K562 (cell line): ENCODE results near the gene GPR142. TPM values are rescaled to one million over a fixed set of nuclear protein-coding genes. Genes with fewer than 3 reads are reported as not detected.

Source experiments
- ARID1B ChIP-seq: fragments of 450-650 bp; IDR thresholded peaks from 2 replicates; pipeline ENCODE4 v1.6.1; 2016; ENCODE audit warnings: antibody characterized with exemption, mild to moderate bottlenecking, inconsistent platforms
- BCOR ChIP-seq: fragments of 450-650 bp; IDR thresholded peaks from 2 replicates; pipeline ENCODE4 v1.6.1; 2016
- EGR1 ChIP-seq: fragments of 450-650 bp; conservative IDR thresholded peaks from 2 replicates; pipeline ENCODE4 v1.6.1; 2017; ENCODE audit warnings: mild to moderate bottlenecking
- HNRNPL ChIP-seq: fragments of 200-400 bp; formaldehyde crosslinking; IDR thresholded peaks from 2 replicates; pipeline ENCODE4 v1.6.1; 2017; ENCODE audit warnings: low read depth, mild to moderate bottlenecking, low read length
- PHTF2 ChIP-seq: fragments of 250-450 bp; sonication (Bioruptor Pico); IDR thresholded peaks from 2 replicates; pipeline ENCODE4 v1.5.0; 2021; ENCODE audit warnings: mild to moderate bottlenecking
- RBM34 ChIP-seq: fragments of 200-400 bp; formaldehyde crosslinking; IDR thresholded peaks from 2 replicates; pipeline ENCODE4 v1.6.1; 2018; ENCODE audit warnings: low read length, borderline replicate concordance; ENCODE audit not compliant: insufficient read depth
- SNIP1 ChIP-seq: fragments of 450-650 bp; IDR thresholded peaks from 2 replicates; pipeline ENCODE4 v1.7.1; 2017; ENCODE audit warnings: low read depth, mild to moderate bottlenecking
- TBP ChIP-seq: optimal IDR thresholded peaks from 2 replicates; pipeline ENCODE3; 2011; ENCODE audit warnings: low read depth, low read length, improper control_type of control experiment
- TRIM28 ChIP-seq: fragments of 450-650 bp; IDR thresholded peaks from 2 replicates; pipeline ENCODE4 v1.6.1; 2017
- YBX1 ChIP-seq: fragments of 450-650 bp; IDR thresholded peaks from 2 replicates; pipeline ENCODE4 v1.7.1; 2016; ENCODE audit warnings: mild to moderate bottlenecking
- ZNF551 ChIP-seq: fragments of 250-450 bp; sonication (Bioruptor Pico); IDR thresholded peaks from 2 replicates; pipeline ENCODE4 v1.5.0; 2021; ENCODE audit warnings: mild to moderate bottlenecking, moderate library complexity
- polyA plus RNA-seq, 8 experiments: library from polyadenylated mRNA; depleted of rRNA in 4 of 8; stranded (reverse) in 5 of 8; unstranded in 3 of 8; fragments of >200 nt; fragmentation: Nextera tagmentation in 2 of 8; fragmentation: Illumina TruSeq in 1 of 8; extraction: Ambion mirVana in 2 of 8; extraction: Trizol in 1 of 8; gene quantifications; 2 replicates each; pipeline versions ENCODE4 v1.2.1 to v1.2.3, GENCODE V29; 2011 to 2014; ENCODE audit warnings: inconsistent platforms in 1 of 8, missing spikeins in 1 of 8
- total RNA-seq, 7 experiments: library from RNA; depleted of rRNA in 6 of 7; stranded (reverse); fragments of >200 nt in 6 of 7; fragmentation: Illumina TruSeq in 2 of 7; extraction: Trizol in 2 of 7; gene quantifications; 2 replicates each; pipeline versions ENCODE4 v1.2.1 to v1.2.3, GENCODE V29; 2011 to 2021; ENCODE audit warnings: low replicate concordance in 1 of 7
- TF ChIP-seq, protein P1 (sequence below): sonication (generic); formaldehyde crosslinking; IDR thresholded peaks from 2 replicates; pipeline ENCODE4 v1.8.0; 2023; ENCODE audit warnings: missing genetic modification reagents, mild to moderate bottlenecking, borderline replicate concordance
- TF ChIP-seq, protein P2 (sequence below): sonication (generic); formaldehyde crosslinking; IDR thresholded peaks from 2 replicates; pipeline ENCODE4 v1.8.1; 2023; ENCODE audit warnings: missing genetic modification reagents, mild to moderate bottlenecking, borderline replicate concordance

GPR142 gene
- total and polyA plus RNA-seq, 9 of the 15 experiments (the other 6 are each of a cell fraction or from before 2014, with no cell fraction given) = not detected

DNA sequence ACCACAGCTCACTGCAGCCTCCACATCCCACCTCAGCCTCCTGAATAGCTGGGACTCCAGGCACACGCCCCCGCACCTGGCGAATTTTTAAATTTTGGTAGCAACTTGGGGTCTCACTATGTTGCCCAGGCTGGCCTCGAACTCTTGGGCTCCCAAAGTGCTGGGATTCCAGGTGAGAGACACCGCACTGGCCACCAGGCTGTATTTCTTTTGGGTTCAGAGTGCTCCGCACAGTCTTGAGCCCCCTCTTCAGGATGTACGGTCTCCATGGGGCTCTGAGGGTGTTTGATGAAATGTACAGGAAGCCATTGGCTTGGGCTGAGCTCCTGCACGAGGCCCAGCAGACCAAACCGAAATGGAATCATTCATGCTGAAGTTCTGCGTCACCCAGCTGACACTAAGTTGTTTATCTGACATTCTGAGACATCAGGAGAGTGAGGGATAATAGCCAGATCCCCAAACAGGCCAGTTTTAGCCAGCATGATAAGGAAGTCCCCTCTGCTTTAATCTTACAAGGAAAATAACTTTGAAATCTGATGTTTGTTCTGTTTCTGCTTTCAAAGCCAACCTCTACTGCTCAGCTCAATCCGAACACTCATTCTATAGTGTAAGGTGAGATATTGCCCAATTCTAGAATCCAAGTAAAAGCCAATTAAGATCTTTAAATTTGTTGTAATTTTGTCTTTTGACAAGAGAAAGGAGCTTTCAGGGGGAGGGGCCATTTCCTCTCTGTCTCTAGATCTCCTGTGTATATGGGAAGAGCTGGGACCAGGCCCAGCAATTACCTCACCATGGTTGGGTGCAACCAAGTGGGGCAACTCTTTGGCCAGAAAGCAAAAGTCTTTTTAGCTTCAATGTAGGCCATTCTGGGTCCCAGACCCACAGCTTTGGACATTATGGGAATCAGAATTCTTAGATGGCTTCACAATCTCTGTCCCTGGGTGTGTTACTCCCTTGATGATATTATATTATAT, 23.7 kb downstream of the GPR142 start (continued):
- TF ChIP-seq HNRNPL (no peak), YBX1 (no peak), PHTF2 (no peak), ARID1B (no peak), TRIM28 (no peak), ZNF551 (no peak), RBM34 (no peak), TBP (no peak), BCOR (no peak), SNIP1 (no peak), EGR1 (peak; percentile 17; the same call in 1 of the 2 replicates)
- TF ChIP-seq, protein P1, sequence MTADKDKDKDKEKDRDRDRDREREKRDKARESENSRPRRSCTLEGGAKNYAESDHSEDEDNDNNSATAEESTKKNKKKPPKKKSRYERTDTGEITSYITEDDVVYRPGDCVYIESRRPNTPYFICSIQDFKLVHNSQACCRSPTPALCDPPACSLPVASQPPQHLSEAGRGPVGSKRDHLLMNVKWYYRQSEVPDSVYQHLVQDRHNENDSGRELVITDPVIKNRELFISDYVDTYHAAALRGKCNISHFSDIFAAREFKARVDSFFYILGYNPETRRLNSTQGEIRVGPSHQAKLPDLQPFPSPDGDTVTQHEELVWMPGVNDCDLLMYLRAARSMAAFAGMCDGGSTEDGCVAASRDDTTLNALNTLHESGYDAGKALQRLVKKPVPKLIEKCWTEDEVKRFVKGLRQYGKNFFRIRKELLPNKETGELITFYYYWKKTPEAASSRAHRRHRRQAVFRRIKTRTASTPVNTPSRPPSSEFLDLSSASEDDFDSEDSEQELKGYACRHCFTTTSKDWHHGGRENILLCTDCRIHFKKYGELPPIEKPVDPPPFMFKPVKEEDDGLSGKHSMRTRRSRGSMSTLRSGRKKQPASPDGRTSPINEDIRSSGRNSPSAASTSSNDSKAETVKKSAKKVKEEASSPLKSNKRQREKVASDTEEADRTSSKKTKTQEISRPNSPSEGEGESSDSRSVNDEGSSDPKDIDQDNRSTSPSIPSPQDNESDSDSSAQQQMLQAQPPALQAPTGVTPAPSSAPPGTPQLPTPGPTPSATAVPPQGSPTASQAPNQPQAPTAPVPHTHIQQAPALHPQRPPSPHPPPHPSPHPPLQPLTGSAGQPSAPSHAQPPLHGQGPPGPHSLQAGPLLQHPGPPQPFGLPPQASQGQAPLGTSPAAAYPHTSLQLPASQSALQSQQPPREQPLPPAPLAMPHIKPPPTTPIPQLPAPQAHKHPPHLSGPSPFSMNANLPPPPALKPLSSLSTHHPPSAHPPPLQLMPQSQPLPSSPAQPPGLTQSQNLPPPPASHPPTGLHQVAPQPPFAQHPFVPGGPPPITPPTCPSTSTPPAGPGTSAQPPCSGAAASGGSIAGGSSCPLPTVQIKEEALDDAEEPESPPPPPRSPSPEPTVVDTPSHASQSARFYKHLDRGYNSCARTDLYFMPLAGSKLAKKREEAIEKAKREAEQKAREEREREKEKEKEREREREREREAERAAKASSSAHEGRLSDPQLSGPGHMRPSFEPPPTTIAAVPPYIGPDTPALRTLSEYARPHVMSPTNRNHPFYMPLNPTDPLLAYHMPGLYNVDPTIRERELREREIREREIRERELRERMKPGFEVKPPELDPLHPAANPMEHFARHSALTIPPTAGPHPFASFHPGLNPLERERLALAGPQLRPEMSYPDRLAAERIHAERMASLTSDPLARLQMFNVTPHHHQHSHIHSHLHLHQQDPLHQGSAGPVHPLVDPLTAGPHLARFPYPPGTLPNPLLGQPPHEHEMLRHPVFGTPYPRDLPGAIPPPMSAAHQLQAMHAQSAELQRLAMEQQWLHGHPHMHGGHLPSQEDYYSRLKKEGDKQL (CRISPR knock-in tag) = no peak
- TF ChIP-seq, protein P2, sequence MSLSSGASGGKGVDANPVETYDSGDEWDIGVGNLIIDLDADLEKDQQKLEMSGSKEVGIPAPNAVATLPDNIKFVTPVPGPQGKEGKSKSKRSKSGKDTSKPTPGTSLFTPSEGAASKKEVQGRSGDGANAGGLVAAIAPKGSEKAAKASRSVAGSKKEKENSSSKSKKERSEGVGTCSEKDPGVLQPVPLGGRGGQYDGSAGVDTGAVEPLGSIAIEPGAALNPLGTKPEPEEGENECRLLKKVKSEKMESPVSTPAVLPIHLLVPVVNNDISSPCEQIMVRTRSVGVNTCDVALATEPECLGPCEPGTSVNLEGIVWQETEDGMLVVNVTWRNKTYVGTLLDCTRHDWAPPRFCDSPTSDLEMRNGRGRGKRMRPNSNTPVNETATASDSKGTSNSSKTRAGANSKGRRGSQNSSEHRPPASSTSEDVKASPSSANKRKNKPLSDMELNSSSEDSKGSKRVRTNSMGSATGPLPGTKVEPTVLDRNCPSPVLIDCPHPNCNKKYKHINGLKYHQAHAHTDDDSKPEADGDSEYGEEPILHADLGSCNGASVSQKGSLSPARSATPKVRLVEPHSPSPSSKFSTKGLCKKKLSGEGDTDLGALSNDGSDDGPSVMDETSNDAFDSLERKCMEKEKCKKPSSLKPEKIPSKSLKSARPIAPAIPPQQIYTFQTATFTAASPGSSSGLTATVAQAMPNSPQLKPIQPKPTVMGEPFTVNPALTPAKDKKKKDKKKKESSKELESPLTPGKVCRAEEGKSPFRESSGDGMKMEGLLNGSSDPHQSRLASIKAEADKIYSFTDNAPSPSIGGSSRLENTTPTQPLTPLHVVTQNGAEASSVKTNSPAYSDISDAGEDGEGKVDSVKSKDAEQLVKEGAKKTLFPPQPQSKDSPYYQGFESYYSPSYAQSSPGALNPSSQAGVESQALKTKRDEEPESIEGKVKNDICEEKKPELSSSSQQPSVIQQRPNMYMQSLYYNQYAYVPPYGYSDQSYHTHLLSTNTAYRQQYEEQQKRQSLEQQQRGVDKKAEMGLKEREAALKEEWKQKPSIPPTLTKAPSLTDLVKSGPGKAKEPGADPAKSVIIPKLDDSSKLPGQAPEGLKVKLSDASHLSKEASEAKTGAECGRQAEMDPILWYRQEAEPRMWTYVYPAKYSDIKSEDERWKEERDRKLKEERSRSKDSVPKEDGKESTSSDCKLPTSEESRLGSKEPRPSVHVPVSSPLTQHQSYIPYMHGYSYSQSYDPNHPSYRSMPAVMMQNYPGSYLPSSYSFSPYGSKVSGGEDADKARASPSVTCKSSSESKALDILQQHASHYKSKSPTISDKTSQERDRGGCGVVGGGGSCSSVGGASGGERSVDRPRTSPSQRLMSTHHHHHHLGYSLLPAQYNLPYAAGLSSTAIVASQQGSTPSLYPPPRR (CRISPR knock-in tag) = no peak
